Activated B cell treated with CpG ODN at 0.5 μM for 24 hours (primary cell): Measurements from ENCODE around the gene COX19. TPM values are rescaled to one million over a fixed set of nuclear protein-coding genes. Genes with fewer than 3 reads are reported as not detected.

ENCODE experiments used
- ATAC-seq: fragments of 200-7000 bp; cut with Tn5 transposase; one replicate; pipeline ENCODE4 v1.10.0; 2021; ENCODE audit warnings: low read depth, mild to moderate bottlenecking, moderate library complexity
- CTCF ChIA-PET: fragments of 350-600 bp; sonication (Branson Sonifier 250); formaldehyde crosslinking; loops from one replicate; lab custom pipeline; 2021; ENCODE audit warnings: antibody characterized with exemption; lab: Charles Lee
- POLR2A ChIA-PET: fragments of 350-600 bp; sonication (Branson Sonifier 250); formaldehyde crosslinking; loops from one replicate; lab custom pipeline; 2021; ENCODE audit warnings: antibody characterized with exemption; lab: Charles Lee
- DNase-seq: peaks from one replicate; pipeline ENCODE4 v3.0.0; 2022
- H3K27ac Mint-ChIP-seq: one replicate; pipeline ENCODE4 v1.8.0; 2020; ENCODE audit warnings: mixed read lengths
- H3K27me3 Mint-ChIP-seq: one replicate; pipeline ENCODE4 v1.8.0; 2021; ENCODE audit warnings: mixed read lengths
- H3K36me3 Mint-ChIP-seq: one replicate; pipeline ENCODE4 v1.8.0; 2021; ENCODE audit warnings: low read depth, mixed read lengths
- H3K4me1 Mint-ChIP-seq: one replicate; pipeline ENCODE4 v1.8.0; 2021; ENCODE audit warnings: mixed read lengths
- H3K4me3 Mint-ChIP-seq: one replicate; pipeline ENCODE4 v1.8.0; 2020; ENCODE audit warnings: mild to moderate bottlenecking, mixed read lengths
- H3K9me3 Mint-ChIP-seq: one replicate; pipeline ENCODE4 v1.8.0; 2020; ENCODE audit warnings: mixed read lengths
- CTCF ChIP-seq: fragments of 200-600 bp; IDR thresholded peaks from one replicate; pipeline ENCODE4 v1.8.0; 2022; ENCODE audit warnings: antibody characterized with exemption, mild to moderate bottlenecking
- intact Hi-C: fragments of 100-400 bp; cut with micrococcal nuclease; formaldehyde crosslinking; loops from one replicate; pipeline ENCODE4 v1.15.1; 2024
- total RNA-seq: library from RNA; stranded (reverse); gene quantifications from 2 replicates; pipeline ENCODE4 v1.2.3, GENCODE V29; 2022

COX19 gene
- total RNA-seq, 1 donor from 2014 or later: 24.5 TPM

DNA sequence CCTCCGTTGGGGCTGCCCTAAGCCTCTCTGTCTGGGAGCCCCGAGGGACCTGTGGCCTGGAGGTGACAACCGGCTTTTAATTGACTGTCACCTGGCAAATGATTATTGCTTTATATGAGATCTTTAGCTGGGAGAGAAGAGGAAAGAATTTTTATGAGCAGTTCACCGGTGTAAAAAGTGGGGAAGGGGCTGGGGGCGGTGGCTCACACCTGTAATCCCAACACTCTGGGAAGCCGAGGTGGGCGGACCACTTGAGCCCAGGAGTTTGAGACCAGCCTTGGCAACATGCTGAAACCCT lies 2.6 kb upstream of the COX19 start:
- Mint-ChIP-seq H3K9me3 (no peaks in the 10 kb centered on the region), H3K4me3 (no peak overlapping the region), H3K36me3 (peaks cover 4% of the 10 kb centered on the region), H3K4me1 (peaks cover 21% of the 10 kb centered on the region), H3K27me3 (no peaks in the 10 kb centered on the region), H3K27ac (no peak overlapping the region)
- intact Hi-C loops: loop anchor here (10.0 kb wide), 1 partner anchor 163 kb away; no protein-coding TSS in a partner anchor
- POLR2A ChIA-PET: interaction anchor here (1.7 kb wide), 1 partner anchor 15 kb away, joined by 4 read pairs; no protein-coding TSS in a partner anchor
- ATAC-seq (no peak), DNase-seq (no peak)
- no peak for TF ChIP-seq CTCF
- CTCF ChIA-PET: interaction anchor here (1.7 kb wide), 2 partner anchors 15 to 88 kb away, joined by 5 read pairs; no protein-coding TSS in a partner anchor

DNA sequence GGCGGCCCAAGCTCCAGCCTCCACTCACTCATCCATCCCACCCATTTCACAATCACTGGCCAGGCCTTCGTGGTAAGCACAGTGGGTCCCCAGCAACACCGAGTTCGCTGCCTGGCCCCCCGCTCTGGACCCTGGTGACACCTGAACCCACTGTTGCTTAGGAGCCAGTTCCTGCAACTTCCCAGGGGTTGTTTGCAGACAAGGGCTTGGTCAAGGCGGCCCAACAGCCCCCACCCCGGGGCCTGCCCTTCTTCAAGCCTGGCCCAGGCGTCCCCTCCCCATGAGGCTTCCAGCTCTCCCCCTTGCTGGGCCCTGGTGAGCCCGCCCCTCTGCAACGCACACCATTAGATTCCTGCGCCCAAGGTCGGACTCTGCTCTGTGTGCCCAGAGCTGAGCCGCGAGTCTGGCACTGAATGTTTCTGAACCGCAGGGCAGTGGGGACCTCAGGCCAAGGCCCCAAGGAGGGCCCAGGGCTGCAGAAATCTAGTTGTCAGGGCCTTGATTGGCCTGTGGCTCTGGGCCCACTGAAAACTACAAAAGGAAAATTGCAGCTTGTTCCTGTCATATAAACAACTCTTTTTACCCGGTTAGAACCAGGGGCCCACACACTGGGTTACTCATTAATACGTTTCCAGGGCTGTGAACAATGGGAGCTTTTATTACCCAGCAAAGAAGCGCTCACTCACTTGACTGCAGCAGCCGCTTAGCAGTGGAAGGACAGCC lies 2.1 kb upstream of the COX19 start:
- intact Hi-C loops: loop anchor here (10.0 kb wide), 1 partner anchor 163 kb away; no protein-coding TSS in a partner anchor
- DNase-seq: no peak
- no peak for ATAC-seq
- no peak overlapping the region for H3K4me3 Mint-ChIP-seq
- peaks cover 9% of the 10 kb centered on the region for H3K36me3 Mint-ChIP-seq
- ChIA-PET POLR2A (no interaction called here), CTCF (interaction anchor here (1.1 to 2.2 kb wide), 4 partner anchors 15 to 109 kb away, joined by 3 to 7 read pairs (median 5); no protein-coding TSS in a partner anchor)
- no peaks in the 10 kb centered on the region for H3K27me3 Mint-ChIP-seq
- peaks cover 24% of the 10 kb centered on the region for H3K4me1 Mint-ChIP-seq
- no peaks in the 10 kb centered on the region for H3K9me3 Mint-ChIP-seq
- H3K27ac Mint-ChIP-seq: no peak overlapping the region
- no peak for TF ChIP-seq CTCF

DNA sequence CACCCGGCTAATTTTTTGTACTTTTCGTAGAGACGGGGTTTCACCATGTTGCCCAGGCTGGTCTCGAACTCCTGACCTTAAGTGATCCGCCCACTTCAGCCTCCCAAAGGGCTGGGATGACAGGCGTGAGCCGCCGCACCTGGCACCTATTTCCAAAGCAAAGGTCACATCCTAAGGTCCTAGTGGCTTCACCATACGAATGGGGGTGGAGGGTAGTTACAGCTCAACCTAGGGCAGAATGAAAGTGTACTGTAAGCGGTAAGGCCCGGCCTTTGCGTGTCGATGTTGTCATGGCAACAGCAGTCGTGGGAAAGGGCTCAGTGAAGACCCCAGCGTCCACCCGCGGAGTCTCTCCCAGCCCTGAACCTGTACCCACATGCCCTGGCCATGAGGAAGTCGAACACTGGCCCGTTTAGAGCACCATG lies 1.6 kb upstream of the COX19 start:
- no peak for TF ChIP-seq CTCF
- Mint-ChIP-seq H3K9me3 (no peaks in the 10 kb centered on the region), H3K36me3 (peaks cover 15% of the 10 kb centered on the region), H3K4me3 (no peak overlapping the region), H3K27me3 (no peaks in the 10 kb centered on the region), H3K27ac (no peak overlapping the region), H3K4me1 (peaks cover 28% of the 10 kb centered on the region)
- ATAC-seq (no peak), DNase-seq (no peak)
- intact Hi-C loops: loop anchor here (10.0 kb wide), 1 partner anchor 162 kb away; no protein-coding TSS in a partner anchor
- ChIA-PET CTCF (interaction anchor here (1.1 to 2.2 kb wide), 2 partner anchors 16 to 109 kb away, joined by 3 to 7 read pairs; no protein-coding TSS in a partner anchor), POLR2A (interaction anchor here (2.1 kb wide), 1 partner anchor 12 kb away, joined by 10 read pairs; no protein-coding TSS in a partner anchor)

GRCh38 chr7:975702-976473 lies 539 bp upstream of the COX19 start:
- Mint-ChIP-seq H3K36me3 (peaks cover 21% of the 10 kb centered on the region), H3K27me3 (no peaks in the 10 kb centered on the region), H3K9me3 (no peaks in the 10 kb centered on the region), H3K4me3 (peak overlapping the region; percentile 41), H3K4me1 (peaks cover 33% of the 10 kb centered on the region), H3K27ac (no peak overlapping the region)
- ChIA-PET POLR2A (interaction anchor here (0.6 to 3.4 kb wide), 26 partner anchors 13 to 485 kb away, joined by 3 to 28 read pairs (median 7); partner anchors contain the start of gene GET4), CTCF (interaction anchor here (1.1 to 2.2 kb wide), 3 partner anchors 17 to 110 kb away, joined by 3 to 10 read pairs (median 7); no protein-coding TSS in a partner anchor)
- intact Hi-C loops: loop anchor here (1.0 to 10.0 kb wide), 8 partner anchors 19 to 164 kb away; partner anchors contain the start of gene GET4
- TF ChIP-seq CTCF: no peak
- ATAC-seq: no peak
- DNase-seq: no peak
